Smooth muscle cell of the brain vasculature (primary cell): ENCODE measurements around the gene PLA2G2F.

Experiments used
- DNase-seq: peaks from one replicate; pipeline ENCODE4 v3.0.0-alpha.2; 2012; ENCODE audit warnings: low read depth, low spot score

The PLA2G2F gene, protein sequence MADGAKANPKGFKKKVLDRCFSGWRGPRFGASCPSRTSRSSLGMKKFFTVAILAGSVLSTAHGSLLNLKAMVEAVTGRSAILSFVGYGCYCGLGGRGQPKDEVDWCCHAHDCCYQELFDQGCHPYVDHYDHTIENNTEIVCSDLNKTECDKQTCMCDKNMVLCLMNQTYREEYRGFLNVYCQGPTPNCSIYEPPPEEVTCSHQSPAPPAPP

DNA sequence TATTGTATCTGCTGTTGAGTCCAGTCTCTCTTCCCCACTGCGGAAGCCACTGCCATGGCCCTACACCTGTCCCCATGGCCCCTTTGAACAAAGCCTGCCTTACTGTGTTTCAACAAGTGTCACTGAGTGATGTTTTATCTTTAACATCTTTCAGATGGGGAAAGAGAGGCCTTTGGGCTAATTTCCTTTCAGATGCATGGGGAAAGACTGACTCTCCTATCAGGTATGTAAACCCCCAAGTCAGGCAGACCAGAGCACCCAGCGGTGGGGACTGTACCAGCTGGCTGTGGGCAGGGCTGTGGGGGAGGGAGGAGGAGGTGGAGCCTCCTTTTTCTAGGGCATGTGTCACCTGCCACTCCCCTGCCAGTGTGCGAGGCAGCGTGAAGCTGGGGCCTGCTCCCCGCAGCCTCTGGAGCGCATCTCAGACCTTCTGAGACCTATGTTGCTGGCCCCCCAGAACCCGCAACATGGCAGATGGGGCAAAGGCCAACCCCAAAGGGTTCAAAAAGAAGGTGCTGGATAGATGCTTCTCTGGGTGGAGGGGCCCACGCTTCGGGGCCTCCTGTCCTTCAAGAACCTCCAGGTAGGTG, at the start of gene PLA2G2F:
Gene PLA2G2F, plus strand, starts transcription at position 363 of the 590 bp plus-strand sequence. Its CDS starts 105 bp downstream, at position 468.
- no peak for DNase-seq

DNA sequence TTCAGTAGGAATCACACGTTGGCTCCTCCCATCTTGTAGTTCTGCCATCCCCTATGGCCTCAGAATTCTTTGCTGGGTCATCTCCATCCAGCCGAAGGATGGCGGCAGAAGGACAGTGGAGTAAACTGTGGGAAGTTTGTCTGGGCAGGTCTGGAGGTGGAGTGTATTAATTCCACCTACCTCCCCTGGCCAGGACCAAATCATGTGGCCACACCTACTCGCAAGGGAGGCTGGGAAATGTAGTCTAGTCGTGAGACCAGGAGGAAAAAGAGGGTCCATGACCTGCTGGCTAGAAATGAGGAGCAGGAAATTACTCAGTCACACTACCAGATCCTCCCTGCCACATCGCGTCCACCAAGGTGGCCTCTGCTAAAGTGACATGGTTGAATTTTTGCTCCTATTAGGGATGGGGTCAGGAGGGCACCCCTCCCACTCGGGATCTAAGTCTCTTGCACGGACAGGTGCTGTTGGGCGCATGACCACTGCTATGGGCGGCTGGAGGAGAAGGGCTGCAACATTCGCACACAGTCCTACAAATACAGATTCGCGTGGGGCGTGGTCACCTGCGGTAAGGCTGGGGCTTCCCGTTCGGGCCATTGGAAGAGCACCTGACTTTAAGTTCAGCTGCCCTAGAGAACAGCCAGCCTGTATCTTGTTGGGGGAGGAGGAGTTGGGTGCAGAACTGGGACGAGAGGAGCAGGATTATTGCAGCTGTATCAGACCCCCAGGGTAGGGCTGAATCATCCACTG, 49.6 kb upstream of the PLA2G2F start:
- DNase-seq: no peak

DNA sequence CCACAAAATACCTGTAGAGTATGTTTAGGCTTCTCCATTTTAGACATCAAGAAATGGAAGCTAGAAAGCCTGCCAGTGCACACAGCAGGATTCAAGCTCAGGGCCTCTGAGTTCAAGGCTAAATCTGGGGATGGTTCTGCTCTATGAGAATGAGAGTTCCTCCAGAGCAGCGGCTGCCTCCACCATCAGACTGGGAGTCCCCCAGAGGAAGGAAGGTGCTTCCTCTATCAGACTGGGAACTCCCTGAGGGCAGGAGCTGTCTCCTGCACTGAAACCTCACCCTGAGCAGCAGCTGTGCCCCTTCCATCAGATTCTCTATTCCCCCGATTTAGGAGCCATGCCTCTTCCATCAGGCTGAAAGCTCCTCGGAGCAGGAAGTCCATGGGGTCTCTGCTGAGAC, 49.0 kb upstream of the PLA2G2F start:
- DNase-seq: no peak

DNA sequence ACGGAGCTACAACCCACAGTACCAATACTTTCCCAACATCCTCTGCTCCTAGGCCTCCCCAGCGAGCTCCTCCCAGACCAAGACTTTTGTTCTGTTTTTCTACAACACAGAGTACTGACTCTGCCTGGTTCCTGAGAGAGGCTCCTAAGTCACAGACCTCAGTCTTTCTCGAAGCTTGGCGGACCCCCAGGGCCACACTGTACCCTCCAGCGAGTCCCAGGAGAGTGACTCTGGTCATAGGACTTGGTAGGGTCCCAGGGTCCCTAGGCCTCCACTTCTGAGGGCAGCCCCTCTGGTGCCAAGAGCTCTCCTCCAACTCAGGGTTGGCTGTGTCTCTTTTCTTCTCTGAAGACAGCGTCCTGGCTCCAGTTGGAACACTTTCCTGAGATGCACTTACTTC, 48.5 kb upstream of the PLA2G2F start:
- DNase-seq: no peak

DNA sequence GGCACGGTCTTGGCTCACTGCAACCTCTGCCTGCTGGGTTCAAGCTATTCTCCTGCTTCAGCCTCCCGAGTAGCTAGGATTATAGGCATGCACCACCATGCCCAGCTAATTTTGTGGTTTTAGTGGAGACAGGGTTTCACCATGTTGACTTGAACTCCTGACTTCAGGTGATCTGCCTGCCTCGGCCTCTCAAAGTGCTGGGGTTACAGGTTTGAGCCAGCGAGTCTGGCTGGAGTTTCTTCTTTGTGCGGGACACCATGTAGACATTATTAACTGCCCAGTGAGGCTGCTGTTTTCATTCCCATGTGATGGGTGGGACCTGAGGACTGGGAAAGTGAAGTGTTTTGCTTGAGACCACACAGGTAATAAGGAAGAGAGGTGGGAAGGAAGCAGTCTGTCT, 45.8 kb upstream of the PLA2G2F start:
- no peak for DNase-seq

DNA sequence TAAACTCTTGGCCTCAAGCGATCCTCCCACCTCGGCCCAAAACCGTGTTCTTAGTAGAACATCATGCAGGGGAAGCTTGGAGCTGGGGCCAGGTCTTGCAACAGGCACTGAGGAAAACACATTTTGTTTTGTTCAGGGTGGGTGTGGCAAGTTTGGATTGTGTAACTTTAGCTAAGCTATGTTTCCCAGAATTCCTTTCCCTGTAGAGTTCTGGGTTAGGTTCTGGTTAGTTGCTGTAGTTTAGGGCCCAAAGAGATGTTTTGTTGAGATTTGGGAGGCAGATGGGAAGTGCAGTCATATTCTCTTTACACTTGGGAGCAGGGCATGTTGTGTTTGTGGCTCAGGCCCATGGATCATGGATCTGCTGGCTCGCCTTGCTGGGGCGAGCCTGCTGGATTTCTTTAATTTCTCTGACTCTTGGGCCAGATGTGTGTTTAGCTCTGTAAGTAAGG, 45.2 kb upstream of the PLA2G2F start:
- DNase-seq: no peak

DNA sequence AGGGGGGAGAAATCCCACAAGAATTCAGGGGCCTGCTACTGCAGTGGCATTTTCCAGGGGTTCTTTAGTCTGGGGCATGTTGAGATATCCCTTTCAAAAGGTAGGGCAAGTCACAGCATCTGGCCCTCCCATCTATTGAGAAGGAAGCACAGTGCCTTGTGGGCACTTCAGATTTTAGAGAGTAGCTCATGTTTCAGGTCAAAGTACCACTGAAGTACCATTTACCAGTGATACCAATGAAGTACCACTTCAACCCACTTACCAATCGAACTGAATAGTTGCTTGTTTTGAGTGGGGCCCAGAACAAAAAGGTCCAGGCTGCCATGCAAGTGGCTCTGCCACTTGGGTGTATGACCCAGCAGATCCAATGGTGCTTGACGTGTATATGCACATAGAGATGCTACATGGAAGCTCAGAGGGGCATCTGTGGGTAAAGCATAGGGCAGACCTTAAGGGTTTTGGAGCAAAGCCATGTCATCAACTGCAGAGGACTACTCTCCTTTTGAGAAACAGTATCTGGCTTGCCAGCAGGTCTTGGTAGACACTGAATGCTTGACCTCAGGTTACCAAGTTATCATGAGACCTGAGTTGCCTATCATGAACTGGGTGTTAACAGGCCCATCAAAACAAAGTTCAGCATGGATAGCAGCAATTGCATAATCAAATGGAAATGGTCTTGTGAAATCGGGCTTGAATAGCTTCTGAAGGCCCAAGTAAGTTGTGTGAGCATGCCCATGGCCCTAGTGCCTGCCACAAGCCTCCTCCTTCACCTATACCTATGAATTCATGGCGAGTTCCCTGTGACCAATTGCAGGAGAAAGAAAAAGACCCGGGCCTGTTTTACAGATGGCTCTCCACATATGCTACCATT, 43.3 kb upstream of the PLA2G2F start:
- DNase-seq: no peak

DNA sequence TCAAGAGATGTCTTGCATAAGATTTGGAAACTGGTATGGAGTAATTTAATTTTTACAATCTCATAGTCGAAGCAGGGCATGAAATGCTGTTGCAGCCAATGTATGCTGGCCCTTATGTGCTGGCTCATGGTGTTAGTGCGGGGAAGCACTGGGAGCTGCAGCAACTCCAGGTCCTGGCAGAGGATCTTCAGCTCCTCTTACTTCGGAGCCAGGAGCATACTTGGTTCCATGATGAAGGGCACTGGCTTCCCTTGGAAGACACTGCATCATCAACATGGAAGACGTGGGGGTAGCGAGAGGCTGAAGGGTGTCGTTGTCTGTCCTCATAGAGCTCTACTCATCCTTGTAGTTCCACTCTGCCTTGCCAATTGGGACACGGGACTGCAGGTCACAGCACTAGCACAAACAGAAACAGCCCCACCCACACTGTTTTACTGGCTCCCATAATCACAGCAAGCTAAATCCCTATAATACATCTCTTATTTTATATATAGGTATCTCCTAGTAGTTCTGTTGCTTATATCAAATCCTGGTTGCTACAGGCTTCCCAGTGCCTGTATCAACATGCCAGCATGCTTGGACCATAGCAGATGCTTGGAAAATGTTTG, 42.2 kb upstream of the PLA2G2F start:
- DNase-seq: no peak

DNA sequence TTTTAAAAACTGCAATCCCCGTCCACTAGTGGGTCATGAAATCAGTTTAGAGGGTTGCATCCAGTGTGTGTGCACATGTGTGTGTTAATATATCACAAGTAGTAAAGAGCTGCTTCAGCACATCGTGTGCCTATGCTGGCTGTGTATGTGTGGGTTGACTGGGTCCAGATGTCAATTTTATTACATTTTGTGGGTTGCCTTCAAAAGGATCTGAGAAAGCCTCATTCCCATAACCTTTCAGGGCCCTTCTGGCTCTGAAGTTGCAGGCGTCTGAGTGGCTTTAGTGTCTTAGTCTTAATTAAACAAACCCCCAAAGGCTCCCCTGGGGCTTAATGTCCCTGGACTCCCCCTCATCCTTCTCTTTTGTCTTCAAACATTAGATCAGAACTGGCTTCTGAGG, 39.6 kb upstream of the PLA2G2F start:
- no peak for DNase-seq

DNA sequence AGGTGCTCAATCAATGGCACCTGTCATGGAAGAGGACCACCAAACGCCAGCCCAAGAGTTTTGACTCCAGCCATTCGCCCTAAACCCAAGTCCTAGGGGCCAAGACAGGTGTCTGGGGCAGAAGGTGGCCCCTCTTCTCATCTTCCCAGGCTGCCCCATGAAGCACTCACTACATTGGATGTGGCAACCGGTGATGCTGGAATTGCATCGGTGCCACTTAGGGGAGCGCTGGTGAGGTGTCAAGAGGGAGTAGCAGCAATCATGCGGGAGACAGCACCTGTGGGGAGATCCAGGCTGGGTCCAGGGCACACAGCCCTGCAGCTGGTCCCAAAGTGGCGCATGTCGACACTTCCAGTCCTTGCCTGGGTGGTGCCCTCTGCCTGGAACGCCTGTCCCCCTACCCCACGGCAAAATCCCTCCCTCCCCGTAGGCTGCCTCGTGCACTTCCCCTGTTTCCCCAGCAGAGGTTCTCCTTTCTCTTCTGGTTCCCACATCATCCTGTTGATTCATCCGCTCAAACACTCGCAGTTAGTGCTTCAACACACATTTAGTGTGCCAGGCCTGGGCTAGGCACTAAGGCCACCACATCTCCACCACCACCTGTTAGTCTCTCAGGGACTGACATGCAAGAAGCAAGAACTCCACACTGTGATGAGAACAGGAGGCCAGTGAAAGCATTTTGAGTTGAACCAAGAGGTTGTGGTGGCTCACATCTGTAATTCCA, 38.3 kb upstream of the PLA2G2F start:
- no peak for DNase-seq

DNA sequence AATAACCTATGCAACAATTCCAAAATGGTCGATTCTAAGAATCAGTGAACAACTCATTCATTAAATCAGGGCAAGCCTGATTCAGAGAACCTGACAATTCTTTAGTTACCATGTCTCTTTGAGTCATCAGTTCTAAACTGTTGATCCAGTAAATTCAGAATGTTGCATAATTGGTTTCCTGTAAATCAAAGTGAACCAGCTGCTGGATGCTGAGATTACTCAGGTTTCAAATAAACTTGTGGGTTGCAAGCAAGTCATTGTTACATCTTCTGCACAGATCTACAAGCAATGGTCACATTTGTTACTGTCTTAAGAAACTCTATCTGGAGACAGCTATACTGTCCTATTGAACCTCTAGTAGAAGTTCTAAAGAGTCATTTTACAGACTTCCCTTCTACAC, 36.2 kb upstream of the PLA2G2F start:
- DNase-seq: no peak

DNA sequence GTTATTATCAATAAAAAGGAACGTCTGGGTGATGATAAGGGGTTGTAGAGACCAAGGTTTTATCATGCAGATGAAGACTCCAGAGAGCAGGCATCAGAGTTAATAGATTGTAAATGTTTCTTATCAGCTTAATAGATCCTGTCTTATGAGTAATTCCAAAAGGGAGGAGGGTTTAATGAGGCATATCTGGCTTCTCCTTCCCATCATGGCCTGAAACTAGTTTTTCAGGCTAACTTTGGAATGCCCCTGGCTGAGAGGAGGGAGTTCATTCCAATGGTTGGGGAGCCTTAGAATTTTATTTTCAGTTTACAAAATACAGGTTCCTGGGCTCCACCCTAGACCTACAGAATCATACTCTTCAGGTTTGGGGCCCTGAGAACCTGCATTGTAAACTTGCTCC, 33.3 kb upstream of the PLA2G2F start:
- DNase-seq: no peak

DNA sequence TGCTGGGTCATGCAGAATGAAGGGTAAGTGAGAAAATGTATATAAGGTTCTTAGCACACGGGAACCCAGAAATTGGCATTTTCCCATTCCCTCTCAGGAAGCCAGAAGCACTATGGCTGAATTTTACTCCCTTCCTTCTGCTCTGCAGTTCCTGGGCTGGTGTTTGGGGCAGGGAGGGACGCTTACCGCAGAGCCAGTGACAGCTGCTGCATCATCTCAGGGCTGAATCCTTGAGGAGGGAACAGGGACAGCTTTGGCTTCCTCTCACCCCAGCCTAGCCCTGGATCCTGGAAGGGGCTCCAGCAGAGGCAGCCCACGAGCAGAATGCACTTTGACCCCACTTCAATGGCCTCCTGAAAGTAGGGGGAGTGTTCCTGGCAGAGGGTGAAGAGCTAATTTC, 31.8 kb upstream of the PLA2G2F start:
- DNase-seq: no peak

DNA sequence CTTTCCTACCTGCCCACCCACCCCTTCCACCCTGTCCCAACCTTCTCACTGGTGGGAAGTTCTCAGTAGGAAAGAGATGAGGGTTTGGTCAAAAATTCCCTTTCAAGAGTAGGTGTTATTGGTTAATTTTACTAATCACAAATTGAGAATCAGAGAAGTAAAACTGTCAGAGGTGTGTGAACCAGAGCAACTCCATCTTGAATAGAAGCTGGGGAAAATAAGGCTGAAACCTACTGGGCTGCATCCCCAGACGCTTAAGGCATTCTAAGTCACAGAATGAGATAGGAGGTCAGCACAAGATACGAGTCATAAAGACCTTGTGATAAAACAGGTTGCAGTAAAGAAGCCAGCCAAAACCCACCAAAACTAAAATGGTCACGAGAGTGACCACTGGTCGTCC, 31.3 kb upstream of the PLA2G2F start:
- DNase-seq: no peak

DNA sequence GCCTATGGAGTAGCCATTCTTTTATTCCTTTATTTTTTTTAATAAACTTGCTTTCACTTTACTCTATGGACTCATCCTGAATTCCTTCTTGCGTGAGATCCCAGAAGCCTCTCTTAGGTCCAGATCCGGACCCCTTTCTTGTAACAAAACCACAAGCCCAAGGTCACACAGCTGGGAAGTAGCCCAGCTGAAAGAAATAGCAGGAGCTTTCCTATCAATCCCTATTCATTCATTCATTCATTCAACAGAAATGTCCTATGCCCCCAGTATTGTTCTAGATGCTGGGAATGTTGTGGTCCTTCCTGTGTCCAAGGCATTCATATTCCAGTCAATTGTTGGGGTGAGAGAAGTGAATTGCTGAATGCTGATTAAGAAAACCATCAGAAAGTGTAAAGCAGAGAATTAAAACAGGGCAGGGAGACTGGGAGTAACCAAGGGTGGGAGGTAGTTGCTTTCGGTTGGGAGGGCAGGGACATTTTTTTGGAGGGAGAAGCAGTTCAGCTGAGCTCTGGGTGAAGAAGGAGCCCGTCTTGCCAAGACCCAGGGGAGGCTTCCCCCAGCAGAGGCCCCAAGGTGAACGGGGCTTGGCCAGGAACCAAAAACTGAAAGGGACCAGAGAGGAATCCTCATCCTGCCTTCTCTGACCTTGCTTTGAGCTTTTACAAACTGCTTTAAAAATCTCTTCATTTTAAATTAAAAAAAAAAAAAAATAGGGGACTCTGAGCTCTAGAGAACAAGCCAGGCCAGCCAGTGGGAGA, 30.6 kb upstream of the PLA2G2F start:
- no peak for DNase-seq

DNA sequence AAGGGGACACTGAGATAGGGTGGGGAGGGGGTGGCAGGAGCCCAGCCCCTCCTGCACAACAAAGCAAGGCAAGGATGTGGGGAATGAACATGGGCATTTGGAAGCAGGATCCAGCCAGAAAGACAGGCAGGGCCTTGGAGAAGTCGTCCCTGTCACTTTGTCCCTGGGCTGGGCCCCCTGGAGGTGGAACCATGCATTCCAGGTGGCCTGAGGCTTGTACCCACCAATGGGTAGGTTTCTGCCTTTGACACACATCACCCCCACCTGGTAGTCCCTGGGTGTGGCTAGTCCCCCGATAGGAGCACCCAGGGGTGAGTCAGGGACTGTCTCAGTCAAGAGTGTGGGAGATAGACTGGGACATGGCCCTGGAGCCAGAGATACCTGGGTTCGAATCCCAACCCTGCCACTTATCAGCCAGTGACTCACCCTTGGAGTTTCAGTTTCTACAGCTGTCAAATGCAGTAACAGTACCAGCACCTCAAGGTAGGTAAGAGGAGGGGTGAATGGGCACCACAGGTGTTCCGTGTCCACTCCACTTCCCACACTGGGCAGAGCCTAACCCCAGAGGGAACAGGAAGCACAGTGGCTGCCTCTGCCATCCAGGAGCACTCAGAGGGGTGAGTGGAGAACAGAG, 29.8 kb upstream of the PLA2G2F start:
- DNase-seq: no peak

DNA sequence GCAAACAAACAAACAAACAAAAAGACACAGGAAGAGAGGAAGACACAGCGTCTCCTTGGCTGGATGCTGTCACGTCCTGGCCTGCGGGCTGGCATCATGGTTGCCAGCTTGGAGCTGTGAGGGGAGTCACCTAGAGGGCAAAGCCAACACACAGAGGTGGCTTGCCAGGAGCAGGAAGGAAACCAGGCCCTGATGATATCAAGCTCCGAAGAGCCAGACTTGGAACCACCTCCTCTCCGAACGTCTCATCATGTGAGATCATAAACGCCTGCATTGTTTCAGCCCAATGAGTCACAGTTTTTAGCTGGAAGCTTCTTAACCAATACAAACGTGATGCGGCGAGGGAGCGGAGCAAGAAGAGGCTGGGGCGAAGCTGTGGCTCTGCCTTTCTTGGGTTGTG, 28.4 kb upstream of the PLA2G2F start:
- DNase-seq: no peak

DNA sequence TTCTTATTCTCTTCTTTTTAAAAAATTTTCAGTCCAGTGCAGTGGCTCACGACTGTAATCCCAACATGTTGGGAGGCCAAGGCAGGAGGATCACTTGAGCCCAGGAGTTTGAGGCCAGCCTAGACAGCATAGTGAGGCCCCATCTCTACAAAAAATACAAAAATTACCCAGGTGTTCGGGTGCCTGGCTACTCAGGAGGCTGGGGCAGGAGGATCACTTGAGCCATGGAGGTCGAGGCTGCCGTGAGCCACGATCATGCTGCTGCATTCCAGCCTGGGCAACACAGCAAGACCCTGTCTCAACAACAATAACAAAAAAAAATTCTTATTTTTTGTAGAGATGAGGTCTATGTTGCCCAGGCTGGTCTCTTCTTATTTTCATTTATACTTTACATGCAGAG, 27.7 kb upstream of the PLA2G2F start:
- DNase-seq: no peak

DNA sequence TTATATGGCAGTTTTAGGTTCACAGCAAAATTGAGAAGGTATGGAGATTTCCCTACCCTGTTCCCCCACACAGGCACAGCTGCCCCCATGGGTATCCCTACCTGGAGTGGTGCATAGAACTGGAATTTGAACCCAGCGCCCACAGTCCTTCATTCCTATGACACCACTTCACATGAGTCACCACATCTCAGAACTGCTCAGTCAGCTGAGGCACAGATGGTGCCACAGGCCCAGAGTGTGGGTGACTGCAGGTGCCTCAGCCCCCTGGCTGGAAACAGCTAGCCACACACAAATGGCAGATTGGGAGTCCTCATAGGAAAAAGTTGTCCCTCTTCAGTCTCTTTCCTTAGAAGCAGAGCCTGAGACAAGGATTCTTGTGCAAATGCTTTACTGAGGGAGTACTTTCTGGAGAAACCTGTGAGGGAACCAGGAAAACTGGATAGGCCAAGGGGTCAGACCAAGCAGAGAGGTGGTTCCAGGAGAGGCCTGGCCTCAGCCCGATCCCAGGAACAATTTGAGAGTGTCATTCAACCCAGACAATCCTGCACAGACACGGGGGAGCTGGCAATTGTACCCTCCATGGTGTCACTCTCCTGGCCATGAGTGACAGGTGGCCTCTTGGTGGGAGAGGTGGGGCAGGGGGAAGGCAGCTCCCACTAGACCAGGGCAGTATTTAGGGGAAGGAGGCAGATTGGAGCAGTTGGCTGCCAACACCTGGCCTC, 26.7 kb upstream of the PLA2G2F start:
- DNase-seq: no peak
